Measurements from ENCODE around the gene GPR17. TPM values are rescaled to one million over a fixed set of nuclear protein-coding genes. Genes with fewer than 3 reads are reported as not detected.

The GPR17 gene
- total RNA-seq, 1 experiment from 2014 or later: not detected

- DNase-seq (ENCODE audit: low read depth, low spot score): no peak
- in situ Hi-C loops (cut with HindIII; ENCODE audit: low pct_unique_long_range_greater_than_20kb, low sequenced_read_pairs): no loop called here
These were observed 12.2 kb downstream of the GPR17 start for GRCh38 chr2:127658146-127658545.

GRCh38 chr2:127658641-127659407, 12.9 kb downstream of the GPR17 start:
- in situ Hi-C loops (cut with HindIII; ENCODE audit: low pct_unique_long_range_greater_than_20kb, low sequenced_read_pairs): no loop called here
- no peak for DNase-seq (ENCODE audit: low read depth, low spot score)

- DNase-seq (ENCODE audit: low read depth, low spot score): no peak
- in situ Hi-C loops (cut with HindIII; ENCODE audit: low pct_unique_long_range_greater_than_20kb, low sequenced_read_pairs): no loop called here
These were observed 13.7 kb downstream of the GPR17 start for GRCh38 chr2:127659408-127660290.

GRCh38 chr2:127660291-127660578, 14.3 kb downstream of the GPR17 start:
- in situ Hi-C loops (cut with HindIII; ENCODE audit: low pct_unique_long_range_greater_than_20kb, low sequenced_read_pairs): no loop called here
- DNase-seq (ENCODE audit: low read depth, low spot score): no peak

- in situ Hi-C loops (cut with HindIII; ENCODE audit: low pct_unique_long_range_greater_than_20kb, low sequenced_read_pairs): no loop called here
These were observed 15.2 kb downstream of the GPR17 start for GRCh38 chr2:127661072-127661649.

GRCh38 chr2:127661949-127662510, 16.1 kb downstream of the GPR17 start:
- DNase-seq (ENCODE audit: low read depth, low spot score): no peak
- in situ Hi-C loops (cut with HindIII; ENCODE audit: low pct_unique_long_range_greater_than_20kb, low sequenced_read_pairs): no loop called here

More at GRCh38 chr2:127661072-127661649, 15.2 kb downstream of the GPR17 start:
- no peak for DNase-seq (ENCODE audit: low read depth, low spot score)

GRCh38 chr2:127662937-127663565, 17.1 kb downstream of the GPR17 start:
- in situ Hi-C loops (cut with HindIII; ENCODE audit: low pct_unique_long_range_greater_than_20kb, low sequenced_read_pairs): no loop called here

GRCh38 chr2:127663566-127664064, 17.7 kb downstream of the GPR17 start:
- in situ Hi-C loops (cut with HindIII; ENCODE audit: low pct_unique_long_range_greater_than_20kb, low sequenced_read_pairs): no loop called here
- DNase-seq (ENCODE audit: low read depth, low spot score): no peak

More at GRCh38 chr2:127662937-127663565, 17.1 kb downstream of the GPR17 start:
- DNase-seq (ENCODE audit: low read depth, low spot score): no peak

GRCh38 chr2:127664065-127664894, 18.3 kb downstream of the GPR17 start:
- in situ Hi-C loops (cut with HindIII; ENCODE audit: low pct_unique_long_range_greater_than_20kb, low sequenced_read_pairs): no loop called here
- no peak for DNase-seq (ENCODE audit: low read depth, low spot score)

GRCh38 chr2:127664895-127665225, 18.9 kb downstream of the GPR17 start:
- no peak for DNase-seq (ENCODE audit: low read depth, low spot score)
- in situ Hi-C loops (cut with HindIII; ENCODE audit: low pct_unique_long_range_greater_than_20kb, low sequenced_read_pairs): no loop called here

- in situ Hi-C loops (cut with HindIII; ENCODE audit: low pct_unique_long_range_greater_than_20kb, low sequenced_read_pairs): no loop called here
- no peak for DNase-seq (ENCODE audit: low read depth, low spot score)
These were observed 19.4 kb downstream of the GPR17 start for GRCh38 chr2:127665267-127665893.

- DNase-seq (ENCODE audit: low read depth, low spot score): no peak
- in situ Hi-C loops (cut with HindIII; ENCODE audit: low pct_unique_long_range_greater_than_20kb, low sequenced_read_pairs): no loop called here
These were observed 23.1 kb downstream of the GPR17 start for GRCh38 chr2:127669056-127669455.

- DNase-seq (ENCODE audit: low read depth, low spot score): no peak
- in situ Hi-C loops (cut with HindIII; ENCODE audit: low pct_unique_long_range_greater_than_20kb, low sequenced_read_pairs): no loop called here
These were observed 24.4 kb downstream of the GPR17 start for GRCh38 chr2:127670055-127670956.

- in situ Hi-C loops (cut with HindIII; ENCODE audit: low pct_unique_long_range_greater_than_20kb, low sequenced_read_pairs): no loop called here
These were observed 25.0 kb downstream of the GPR17 start for GRCh38 chr2:127670957-127671290.

GRCh38 chr2:127671557-127672302, 25.8 kb downstream of the GPR17 start:
- DNase-seq (ENCODE audit: low read depth, low spot score): no peak
- in situ Hi-C loops (cut with HindIII; ENCODE audit: low pct_unique_long_range_greater_than_20kb, low sequenced_read_pairs): no loop called here

More at GRCh38 chr2:127670957-127671290, 25.0 kb downstream of the GPR17 start:
- DNase-seq (ENCODE audit: low read depth, low spot score): no peak
